Lower leg skin (tissue), 3 donors: ENCODE data around the gene KDM4D.

Experiments
- CTCF ChIP-seq, 3 donors: fragments of 450-650 bp; IDR thresholded peaks; one replicate each; pipeline ENCODE4 v1.5.1; 2016; ENCODE audit warnings: antibody characterized with exemption in 3 of 3, mild to moderate bottlenecking in 3 of 3, moderate library complexity in 2 of 3
- POLR2A ChIP-seq, 2 donors: fragments of 450-650 bp; IDR thresholded peaks; one replicate each; pipeline ENCODE4 v1.6.1; 2016 to 2017; ENCODE audit warnings: antibody characterized with exemption in 2 of 2, mild to moderate bottlenecking in 1 of 2, moderate library complexity in 1 of 2

- TF ChIP-seq POLR2A (IDR thresholded peaks at IDR 0.05) (no peak), CTCF (IDR thresholded peaks at IDR 0.05) (no peak)
These were observed 70.5 kb downstream of the KDM4D start for GRCh38 chr11:95044010-95044409.
